OCI-M2 (cell line): Measurements from ENCODE around the gene GRHL3.

Source experiments
- DNase-seq: peaks from one replicate; lab custom pipeline; 2025; ENCODE audit not compliant: unreplicated experiment; lab: John Stamatoyannopoulos, UW

Gene GRHL3

GRCh38 chr1:24340770-24341169 lies 21.6 kb downstream of the GRHL3 start:
- DNase-seq = no peak

DNA sequence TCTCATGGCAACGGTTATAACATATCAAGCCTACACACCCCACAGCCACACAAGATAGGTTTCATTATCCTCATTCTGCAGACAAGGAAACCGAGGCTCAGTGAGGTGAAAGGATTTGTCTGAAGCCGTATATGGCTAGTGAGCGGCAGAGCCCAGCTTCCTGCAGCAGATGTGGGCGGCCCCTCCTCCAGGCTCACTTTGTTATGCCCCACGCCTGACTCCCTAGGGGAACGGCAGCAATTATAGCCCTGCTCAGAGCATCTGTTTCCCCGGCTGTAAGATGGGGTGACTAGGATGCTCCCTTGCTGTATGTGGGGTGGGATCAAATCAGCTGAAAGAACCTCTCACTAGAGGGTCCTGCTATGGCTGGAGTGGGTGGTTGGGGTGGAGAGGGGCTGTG lies 22.1 kb downstream of the GRHL3 start:
- DNase-seq = no peak

- no peak for DNase-seq
These were observed 24.4 kb downstream of the GRHL3 start for GRCh38 chr1:24343412-24344089.

GRCh38 chr1:24344090-24344742 lies 25.1 kb downstream of the GRHL3 start:
- DNase-seq = no peak

GRCh38 chr1:24345334-24345733 lies 26.2 kb downstream of the GRHL3 start:
- DNase-seq = no peak

DNA sequence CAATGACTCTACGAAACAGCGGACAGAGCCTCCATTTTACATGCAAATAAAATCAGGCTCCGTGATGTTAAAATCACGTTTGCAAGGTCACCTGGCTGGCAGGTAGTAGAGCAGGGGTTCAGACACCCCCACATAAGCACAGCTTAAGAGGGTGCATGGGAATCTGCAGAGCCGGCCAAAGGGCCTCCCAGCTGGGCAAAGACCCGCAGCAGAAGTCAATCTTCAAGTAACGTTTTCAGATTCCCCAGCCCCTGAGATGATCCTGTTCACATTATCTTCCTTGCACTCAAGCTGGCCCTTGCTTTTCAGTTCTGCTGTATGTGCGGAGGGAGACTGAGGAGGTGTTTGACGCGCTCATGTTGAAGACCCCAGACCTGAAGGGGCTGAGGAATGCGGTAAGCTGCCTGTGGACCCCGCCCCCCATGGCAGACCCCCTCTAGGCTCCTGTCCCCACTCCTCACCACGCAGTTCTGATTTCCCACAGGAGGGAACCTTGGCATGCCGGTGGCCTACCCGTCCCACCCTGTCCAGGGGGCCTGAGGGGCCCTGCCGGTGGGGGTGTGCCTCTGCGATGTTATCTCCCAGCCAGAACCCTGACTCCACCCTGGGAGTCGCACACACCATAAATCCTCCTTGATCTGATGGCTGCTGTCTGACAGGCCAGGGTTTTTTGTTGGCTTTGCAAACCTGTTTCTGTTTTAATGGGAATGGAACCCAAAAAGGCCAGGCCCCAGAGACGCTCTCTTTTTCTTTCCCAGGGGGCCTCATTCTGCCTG lies 28.2 kb downstream of the GRHL3 start:
- no peak for DNase-seq

DNA sequence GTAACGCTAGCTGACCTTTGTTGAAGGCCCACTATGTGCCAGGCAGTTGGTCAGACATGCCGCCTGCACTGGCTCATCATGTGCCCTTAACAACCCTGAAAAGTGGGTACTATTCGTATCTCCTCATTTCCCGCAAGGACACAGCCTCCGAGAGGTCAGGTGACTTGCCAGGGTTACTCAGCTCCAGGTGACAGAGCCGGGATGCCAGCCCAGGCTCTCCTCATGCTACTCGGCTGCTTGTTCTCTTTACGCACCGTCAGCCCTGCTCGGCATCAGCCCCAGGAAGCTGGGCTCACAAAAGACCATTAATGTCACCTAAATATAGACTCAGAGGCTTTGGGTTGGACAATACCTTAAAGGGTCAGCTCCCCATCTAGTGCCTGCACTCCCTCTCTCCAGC lies 29.0 kb downstream of the GRHL3 start:
- no peak for DNase-seq

DNA sequence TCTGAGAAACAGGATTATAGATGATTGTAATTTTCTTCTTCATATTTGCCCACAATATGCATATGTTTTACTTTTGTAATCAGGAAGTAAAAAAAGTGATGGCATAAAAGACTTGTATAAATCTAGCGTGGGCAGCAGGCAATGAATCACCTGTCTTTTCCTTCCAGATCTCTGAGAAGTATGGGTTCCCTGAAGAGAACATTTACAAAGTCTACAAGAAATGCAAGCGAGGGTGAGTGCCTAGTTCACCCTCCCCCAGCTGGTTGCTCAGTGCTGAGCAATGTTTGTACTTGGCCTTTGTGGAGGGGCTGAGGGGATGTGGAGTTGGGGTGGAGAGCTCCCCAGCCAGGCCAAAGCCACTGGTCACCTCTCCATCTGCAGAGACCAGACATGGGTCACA lies 30.7 kb downstream of the GRHL3 start:
- DNase-seq = no peak

- no peak for DNase-seq
These were observed 32.1 kb downstream of the GRHL3 start for GRCh38 chr1:24351247-24351646.

GRCh38 chr1:24351918-24352627 lies 32.9 kb downstream of the GRHL3 start:
- DNase-seq = no peak

GRCh38 chr1:24353292-24353891 lies 34.2 kb downstream of the GRHL3 start:
- no peak for DNase-seq

DNA sequence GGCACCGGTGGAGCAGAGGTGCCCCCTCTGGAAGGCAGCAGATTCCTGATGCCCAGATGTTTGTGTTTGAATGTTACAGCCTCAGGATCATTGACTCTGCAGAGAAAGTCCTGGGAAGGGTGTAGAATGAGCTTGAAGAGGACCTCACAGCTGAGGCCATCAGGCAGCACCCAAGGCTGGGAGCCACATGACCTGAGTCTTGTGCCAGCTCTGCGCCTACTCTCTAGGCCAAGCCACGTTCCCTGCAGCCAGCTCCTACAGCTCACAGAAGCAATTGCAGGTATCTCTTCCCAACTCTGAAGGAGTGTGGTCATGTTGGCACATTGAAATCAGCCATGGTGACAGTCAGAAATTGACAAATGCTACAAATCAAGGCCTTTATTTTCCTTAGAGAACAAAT lies 36.3 kb downstream of the GRHL3 start:
- no peak for DNase-seq

DNA sequence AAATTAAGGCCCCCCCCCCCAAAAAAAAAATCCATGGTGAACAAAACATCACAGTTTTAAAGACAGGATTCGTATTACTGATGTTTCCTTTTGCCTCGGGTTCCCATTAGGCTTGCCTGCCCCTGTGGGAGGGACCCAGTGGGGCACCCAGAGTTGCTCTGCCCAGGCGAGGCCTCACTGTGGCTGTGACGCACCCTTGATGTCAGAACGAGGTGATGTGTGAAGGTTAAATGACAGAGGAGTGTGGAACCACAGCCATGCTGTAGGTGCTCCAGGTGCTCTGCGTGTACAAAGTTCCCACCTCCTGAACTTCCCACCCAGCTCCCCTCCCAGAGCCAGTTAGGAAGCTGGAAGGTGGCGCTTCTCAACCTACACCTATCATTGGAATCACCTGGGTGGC lies 37.9 kb downstream of the GRHL3 start:
- DNase-seq = no peak

- no peak for DNase-seq
These were observed 41.5 kb downstream of the GRHL3 start for GRCh38 chr1:24360681-24361080.

DNA sequence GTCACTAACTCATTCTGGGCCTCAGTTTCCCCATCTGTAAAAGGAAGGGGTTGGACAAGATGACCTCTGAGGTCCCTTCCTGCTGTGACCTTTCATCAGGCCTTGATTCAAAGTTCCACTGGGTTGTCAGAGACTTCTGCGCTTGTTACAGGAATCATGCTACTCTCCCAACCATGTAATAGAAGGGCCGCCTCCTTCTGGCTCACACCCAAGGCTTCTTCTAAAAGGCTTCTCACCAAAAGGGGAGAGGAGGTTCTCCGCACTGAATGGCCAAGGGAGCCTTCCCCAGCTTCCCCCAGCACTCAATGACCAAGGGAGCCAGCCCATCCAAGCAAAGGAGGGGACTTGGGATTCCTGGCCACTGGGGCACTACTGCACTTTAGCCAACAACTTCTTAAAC lies 42.7 kb downstream of the GRHL3 start:
- DNase-seq = no peak

GRCh38 chr1:24362396-24362795 lies 43.2 kb downstream of the GRHL3 start:
- no peak for DNase-seq

GRCh38 chr1:24362982-24363614 lies 43.9 kb downstream of the GRHL3 start:
- DNase-seq = no peak

DNA sequence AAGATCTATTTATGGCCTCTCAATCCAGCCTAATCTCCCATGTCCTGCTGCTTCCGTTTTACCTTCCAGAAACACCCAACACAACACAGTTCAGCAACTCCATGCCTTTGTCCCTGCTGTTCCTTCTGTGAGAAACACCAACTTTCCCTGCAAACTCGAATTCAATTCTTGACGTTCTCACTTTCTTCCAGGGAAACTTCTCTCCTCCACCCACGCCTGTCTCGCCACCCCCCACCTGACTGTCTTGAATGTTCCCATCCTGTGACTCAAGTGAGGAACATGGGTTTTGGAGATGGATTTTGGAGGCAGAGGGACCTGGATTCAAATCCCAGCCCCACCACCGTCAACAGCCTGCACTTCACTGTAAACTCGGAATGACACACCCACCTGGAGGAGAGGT lies 44.8 kb downstream of the GRHL3 start:
- DNase-seq = no peak

DNA sequence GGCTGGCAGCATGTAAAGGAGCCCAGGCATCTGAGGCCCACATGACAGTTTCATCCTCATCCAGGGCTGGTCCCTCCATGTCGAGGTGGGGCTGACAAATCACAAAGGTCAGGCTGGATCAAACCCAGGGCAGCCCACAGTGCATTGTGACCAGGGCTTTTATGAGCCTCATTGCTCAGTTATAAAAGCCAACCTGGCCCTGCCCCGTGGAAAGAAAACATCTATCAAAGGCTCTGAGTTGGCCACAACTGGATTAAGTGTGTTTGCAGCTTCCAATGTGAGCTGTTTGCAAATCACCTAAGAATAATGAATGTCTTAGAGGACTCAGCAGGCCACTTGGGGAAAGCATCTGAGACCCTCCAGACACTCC lies 45.4 kb downstream of the GRHL3 start:
- no peak for DNase-seq

- DNase-seq = no peak
These were observed 46.0 kb downstream of the GRHL3 start for GRCh38 chr1:24364975-24365678.
